GM21528 (cell line): ENCODE data around the gene MBP.

Source experiments
- ATAC-seq: cut with Tn5 transposase; IDR thresholded peaks from one replicate; pipeline ENCODE4 v1.9.1; 2021; ENCODE audit warnings: mild to moderate bottlenecking, moderate library complexity; ENCODE audit not compliant: unreplicated experiment, low FRiP score

MBP gene

DNA sequence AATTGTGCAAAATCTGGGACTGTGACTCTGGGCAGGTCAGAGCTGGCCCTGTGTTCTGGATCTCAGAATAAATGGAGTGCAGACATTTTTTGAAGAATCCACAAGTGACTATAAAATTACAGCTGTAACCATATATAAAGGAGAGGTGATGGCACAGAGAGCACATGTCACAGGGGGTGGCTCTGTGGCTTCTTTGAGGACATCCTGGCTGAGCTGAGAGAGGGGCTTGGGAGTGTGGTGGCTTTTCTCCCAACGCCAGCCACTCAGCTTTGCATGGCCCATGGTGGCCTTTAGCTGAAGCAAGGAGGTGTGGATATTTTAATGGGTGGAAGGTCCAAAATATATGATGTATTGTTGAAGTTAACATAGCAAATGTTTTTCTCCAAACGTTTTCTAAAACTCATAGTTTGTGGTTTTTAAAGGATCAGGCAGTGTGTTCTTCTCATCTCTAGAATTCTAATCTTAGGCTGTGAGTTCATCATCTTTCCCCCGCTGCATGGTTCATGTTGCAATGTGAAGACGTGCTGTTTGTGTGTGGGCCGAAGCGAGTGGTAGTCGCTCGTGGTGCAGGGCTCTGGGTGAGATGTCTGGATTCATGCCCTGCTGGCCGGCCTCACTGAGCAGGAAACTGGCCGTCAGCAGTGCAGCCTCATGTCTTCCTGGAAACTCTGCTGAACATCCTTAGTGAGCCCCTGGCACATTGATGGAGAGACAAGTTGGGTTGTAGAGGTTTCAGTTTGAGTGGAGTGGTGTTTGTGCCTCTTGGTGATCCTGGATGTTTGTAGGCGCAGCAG is 200.4 kb downstream of the MBP start:
- ATAC-seq, result no peak

DNA sequence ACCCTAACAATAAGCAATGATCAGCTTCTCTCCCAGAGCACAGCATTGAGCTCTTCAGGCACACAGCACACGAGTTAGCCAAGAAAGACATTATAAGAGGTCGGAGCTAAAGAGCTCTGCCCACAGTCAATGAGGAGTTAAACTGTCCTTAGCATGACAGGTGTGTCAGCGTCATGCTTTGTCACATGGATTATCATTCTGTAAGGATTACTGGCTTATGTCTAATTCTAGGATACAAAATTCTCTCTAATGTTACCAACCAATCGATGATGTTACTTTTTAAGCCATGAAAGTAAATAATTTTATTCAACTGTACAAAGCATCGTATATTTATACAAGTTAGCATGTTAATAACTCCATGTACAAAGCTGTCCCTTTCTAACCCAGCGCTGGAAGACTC is 201.4 kb downstream of the MBP start:
- ATAC-seq, result no peak
